ENCODE data around the gene GALNT15. TPM values are rescaled to one million over a fixed set of nuclear protein-coding genes. Genes with fewer than 3 reads are reported as not detected.

GALNT15 gene
- total RNA-seq, 1 donor from 2014 or later = 0.08 TPM

DNA sequence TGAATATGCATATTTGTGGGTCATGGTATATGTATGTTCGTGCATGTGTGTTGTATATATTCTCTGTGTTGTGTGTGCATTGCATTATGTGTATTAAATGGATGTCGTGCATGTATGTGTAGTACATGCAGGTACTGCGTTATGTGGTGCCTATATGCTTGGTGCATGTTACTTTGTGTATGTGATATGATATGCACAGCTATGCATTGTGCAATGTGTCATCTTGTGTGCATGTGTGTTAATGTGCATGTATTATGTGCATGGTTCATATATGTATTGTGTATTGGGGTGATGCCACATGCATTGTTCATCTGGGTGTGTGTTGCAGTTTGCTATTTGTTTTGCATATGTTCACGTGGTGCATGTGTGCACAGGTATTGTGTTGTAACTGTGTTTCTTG is 2.9 kb downstream of the GALNT15 start:
- no peaks in the 10 kb centered on the region for H3K36me3 Mint-ChIP-seq (ENCODE audit: low read depth, unreplicated experiment)
- no peak overlapping the region for H3K4me3 Mint-ChIP-seq (ENCODE audit: unreplicated experiment)
- peaks cover 2% of the 10 kb centered on the region for H3K27me3 Mint-ChIP-seq (ENCODE audit: unreplicated experiment)
- peaks cover 4% of the 10 kb centered on the region for H3K4me1 Mint-ChIP-seq (ENCODE audit: unreplicated experiment)
- no peaks in the 10 kb centered on the region for H3K9me3 Mint-ChIP-seq (ENCODE audit: unreplicated experiment)
- no peak overlapping the region for H3K27ac Mint-ChIP-seq (ENCODE audit: unreplicated experiment)
- DNase-seq (ENCODE audit: low spot score) = no peak
- TF ChIP-seq CTCF (IDR thresholded peaks at IDR 0.05; ENCODE audit: unreplicated experiment) = no peak

DNA sequence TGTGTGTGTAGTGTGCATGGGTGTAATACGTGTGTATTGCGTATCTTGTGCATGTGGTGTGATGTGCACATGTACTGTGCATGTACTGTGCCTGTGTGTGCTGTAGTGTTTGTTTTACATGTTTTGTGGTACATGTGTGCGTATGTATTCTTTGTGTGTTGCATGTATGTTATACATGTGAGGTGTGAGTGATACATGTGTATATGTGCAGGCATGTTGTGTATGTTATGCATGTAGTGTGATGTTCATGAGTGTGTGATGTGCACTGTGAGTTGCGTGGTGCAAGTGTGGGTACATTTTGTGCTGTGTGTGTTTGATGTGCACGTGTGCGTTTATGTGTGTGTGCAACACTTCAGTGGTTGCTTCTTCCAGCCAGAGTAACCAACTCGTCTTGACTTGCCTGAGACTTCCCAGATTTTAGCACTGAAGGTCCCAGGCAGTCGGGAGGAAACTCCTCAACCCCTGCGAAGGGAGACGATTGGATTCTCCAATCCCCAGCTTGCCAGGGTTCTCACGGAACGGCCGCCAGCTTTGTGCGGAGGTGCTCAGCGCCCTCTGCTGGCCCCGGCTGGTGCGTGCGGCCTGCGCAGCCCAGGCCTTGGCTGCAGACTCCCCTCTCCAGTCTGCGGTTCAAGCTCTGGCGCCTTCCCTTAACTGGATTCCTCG is 3.6 kb downstream of the GALNT15 start:
- Mint-ChIP-seq H3K27ac (ENCODE audit: unreplicated experiment) (no peak overlapping the region), H3K27me3 (ENCODE audit: unreplicated experiment) (peaks cover 2% of the 10 kb centered on the region), H3K36me3 (ENCODE audit: low read depth, unreplicated experiment) (no peaks in the 10 kb centered on the region), H3K9me3 (ENCODE audit: unreplicated experiment) (no peaks in the 10 kb centered on the region), H3K4me3 (ENCODE audit: unreplicated experiment) (no peak overlapping the region), H3K4me1 (ENCODE audit: unreplicated experiment) (peaks cover 4% of the 10 kb centered on the region)
- peak; percentile 86 for TF ChIP-seq CTCF (IDR thresholded peaks at IDR 0.05; ENCODE audit: unreplicated experiment)
- peak; percentile 91 for DNase-seq (ENCODE audit: low spot score)

- TF ChIP-seq CTCF (IDR thresholded peaks at IDR 0.05; ENCODE audit: unreplicated experiment) = no peak
- Mint-ChIP-seq H3K4me3 (ENCODE audit: unreplicated experiment) (no peak overlapping the region), H3K36me3 (ENCODE audit: low read depth, unreplicated experiment) (no peaks in the 10 kb centered on the region), H3K27me3 (ENCODE audit: unreplicated experiment) (peaks cover 2% of the 10 kb centered on the region), H3K9me3 (ENCODE audit: unreplicated experiment) (no peaks in the 10 kb centered on the region), H3K27ac (ENCODE audit: unreplicated experiment) (no peak overlapping the region), H3K4me1 (ENCODE audit: unreplicated experiment) (peaks cover 4% of the 10 kb centered on the region)
- DNase-seq (ENCODE audit: low spot score) = no peak
Measured at GRCh38 chr3:16178628-16178988, 4.1 kb downstream of the GALNT15 start.

- DNase-seq (ENCODE audit: low spot score) = no peak
- no peaks in the 10 kb centered on the region for H3K36me3 Mint-ChIP-seq (ENCODE audit: low read depth, unreplicated experiment)
- H3K27ac Mint-ChIP-seq (ENCODE audit: unreplicated experiment) = no peak overlapping the region
- no peaks in the 10 kb centered on the region for H3K9me3 Mint-ChIP-seq (ENCODE audit: unreplicated experiment)
- no peak overlapping the region for H3K4me3 Mint-ChIP-seq (ENCODE audit: unreplicated experiment)
- H3K4me1 Mint-ChIP-seq (ENCODE audit: unreplicated experiment) = peaks cover 4% of the 10 kb centered on the region
- H3K27me3 Mint-ChIP-seq (ENCODE audit: unreplicated experiment) = peaks cover 2% of the 10 kb centered on the region
- no peak for TF ChIP-seq CTCF (IDR thresholded peaks at IDR 0.05; ENCODE audit: unreplicated experiment)
Measured at GRCh38 chr3:16179261-16179660, 4.8 kb downstream of the GALNT15 start.

- DNase-seq (ENCODE audit: low spot score) = no peak
Measured at GRCh38 chr3:16179771-16180736, 5.6 kb downstream of the GALNT15 start.

More at GRCh38 chr3:16179771-16180736, 5.6 kb downstream of the GALNT15 start:
- no peak overlapping the region for H3K4me3 Mint-ChIP-seq (ENCODE audit: unreplicated experiment)
- no peak for TF ChIP-seq CTCF (IDR thresholded peaks at IDR 0.05; ENCODE audit: unreplicated experiment)
- no peaks in the 10 kb centered on the region for H3K9me3 Mint-ChIP-seq (ENCODE audit: unreplicated experiment)
- peaks cover 2% of the 10 kb centered on the region for H3K27me3 Mint-ChIP-seq (ENCODE audit: unreplicated experiment)
- H3K36me3 Mint-ChIP-seq (ENCODE audit: low read depth, unreplicated experiment) = no peaks in the 10 kb centered on the region
- H3K4me1 Mint-ChIP-seq (ENCODE audit: unreplicated experiment) = peaks cover 4% of the 10 kb centered on the region
- H3K27ac Mint-ChIP-seq (ENCODE audit: unreplicated experiment) = no peak overlapping the region

All from endothelial cell (in vitro differentiated cells).